Stimulated activated CD8-positive, alpha-beta memory T cell treated with anti-CD3 and anti-CD28 coated beads, Interleukin-15, amount 100 ng/mL, for 1 hour (primary cell): Measurements from ENCODE around the gene OSMR.
A peak's percentile ranks its signal among the peaks of the same experiment; 100 is the strongest.

Experiments used
- DNase-seq: peaks from one replicate; pipeline ENCODE4 v3.0.0-alpha.2; 2020; ENCODE audit warnings: low read depth

OSMR gene

DNA sequence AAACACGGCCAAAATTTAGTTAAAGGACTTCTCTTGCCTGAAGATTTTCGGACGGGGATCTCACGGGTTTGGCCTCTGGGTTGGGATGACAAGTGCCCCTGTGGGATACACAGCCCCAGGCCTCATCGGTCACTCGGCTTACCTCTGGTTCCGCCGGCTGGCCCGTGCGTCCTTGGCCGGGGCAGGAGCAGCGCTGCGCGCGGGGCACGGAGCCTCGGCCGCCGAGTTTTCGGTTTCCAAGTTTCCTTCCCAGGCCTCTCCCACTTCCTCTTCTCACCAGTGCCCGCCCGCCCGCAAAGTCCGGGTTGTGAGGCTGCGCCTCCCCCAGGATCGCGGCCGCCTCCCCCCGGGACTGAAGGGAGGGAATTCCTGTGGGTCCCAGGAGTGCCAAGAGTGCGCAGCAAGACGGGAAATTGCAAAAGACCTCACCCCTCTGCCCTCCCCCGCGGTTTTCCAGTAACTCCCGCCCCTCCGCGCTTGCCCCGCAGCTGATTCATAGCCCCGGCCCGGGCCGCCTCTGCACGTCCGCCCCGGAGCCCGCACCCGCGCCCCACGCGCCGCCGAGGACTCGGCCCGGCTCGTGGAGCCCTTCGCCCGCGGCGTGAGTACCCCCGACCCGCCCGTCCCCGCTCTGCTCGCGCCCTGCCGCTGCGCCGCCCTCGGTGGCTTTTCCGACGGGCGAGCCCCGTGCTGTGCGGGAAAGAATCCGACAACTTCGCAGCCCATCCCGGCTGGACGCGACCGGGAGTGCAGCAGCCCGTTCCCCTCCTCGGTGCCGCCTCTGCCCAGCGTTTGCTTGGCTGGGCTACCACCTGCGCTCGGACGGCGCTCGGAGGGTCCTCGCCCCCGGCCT lies at the start of gene OSMR:
Gene OSMR (plus strand): TSS at position 487 of the 853 bp plus-strand sequence. CDS start 23,033 bp downstream, outside the sequence.
- no peak for DNase-seq

DNA sequence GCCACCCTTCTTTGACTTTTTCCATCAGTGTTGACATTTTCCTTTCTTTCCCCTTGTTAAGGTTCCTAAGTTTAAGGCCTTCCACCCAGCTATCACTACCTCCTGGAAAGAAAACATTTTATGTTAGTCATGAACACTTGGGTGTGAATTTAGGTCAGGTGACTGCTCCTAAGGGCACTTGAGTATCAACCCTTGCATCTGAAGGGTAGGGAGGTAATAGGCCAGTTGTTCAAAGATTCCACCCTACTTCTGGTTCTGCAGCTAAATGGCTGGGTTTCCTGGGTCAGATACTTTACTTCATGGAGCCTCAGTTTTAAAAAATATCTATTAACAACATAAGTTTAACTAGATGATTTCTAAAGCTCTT lies 49.1 kb upstream of the OSMR start:
- no peak for DNase-seq

DNA sequence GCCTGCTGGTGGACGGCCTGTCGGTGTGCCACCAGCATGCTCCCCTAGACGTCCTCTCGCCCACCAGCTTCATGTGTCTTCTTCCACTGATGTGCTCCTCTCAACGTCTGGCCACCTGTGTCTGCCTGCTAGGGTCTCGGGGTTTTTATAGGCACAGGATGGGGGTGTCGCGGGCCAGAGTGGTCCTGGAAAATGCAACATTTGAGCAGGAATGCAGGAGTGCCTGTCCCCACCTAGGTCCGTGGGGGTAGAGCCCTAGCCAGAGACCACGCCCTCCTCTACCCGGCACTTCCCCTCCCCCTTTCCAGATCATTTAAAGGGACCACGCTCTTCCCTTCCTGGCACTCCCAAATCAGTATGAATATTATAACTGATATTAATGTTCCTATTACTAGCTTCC lies 48.0 kb upstream of the OSMR start:
- no peak for DNase-seq

DNA sequence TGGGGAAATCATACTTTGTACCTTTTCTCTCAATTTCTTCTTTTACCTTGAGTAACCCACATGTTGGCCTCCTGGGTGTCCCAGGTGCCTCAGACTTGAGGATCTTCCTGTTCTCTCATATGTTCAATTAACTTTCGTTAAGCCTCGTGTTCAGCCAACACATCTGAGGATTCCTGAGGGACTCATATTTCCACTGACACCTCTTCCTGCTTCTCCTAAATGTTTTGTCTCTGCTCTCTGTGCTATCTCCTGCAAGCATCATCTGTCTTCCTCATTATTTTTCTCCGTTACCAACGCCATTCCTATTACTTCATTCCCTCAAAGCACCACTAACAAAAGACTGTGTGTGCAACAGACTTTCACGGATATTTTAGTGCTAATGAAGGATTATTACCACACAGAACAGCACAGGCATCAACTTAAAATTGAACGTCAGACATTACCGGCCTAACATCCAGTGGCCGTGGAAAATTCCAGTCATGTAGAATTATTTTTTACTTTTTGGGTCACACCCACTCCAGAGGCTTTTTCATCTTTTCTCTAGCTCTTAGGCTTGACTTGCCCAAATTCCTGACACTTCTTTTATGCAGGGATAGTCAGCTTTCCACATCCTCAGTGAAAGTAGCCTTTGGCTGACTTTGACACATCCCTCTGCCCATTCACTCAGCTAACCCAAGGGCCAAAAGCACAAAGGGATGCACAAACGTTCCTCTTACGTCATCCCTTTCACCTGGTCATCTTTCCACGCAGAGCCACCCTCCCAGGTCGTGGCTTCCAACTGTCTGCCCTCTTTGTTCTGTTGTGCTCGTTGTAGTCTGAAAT lies 46.0 kb upstream of the OSMR start:
- no peak for DNase-seq

- DNase-seq: no peak
Observed at GRCh38 chr5:38800515-38800914, 45.3 kb upstream of the OSMR start.

GRCh38 chr5:38802125-38802524 lies 43.7 kb upstream of the OSMR start:
- DNase-seq: no peak

- no peak for DNase-seq
Observed at GRCh38 chr5:38803246-38803645, 42.6 kb upstream of the OSMR start.

- DNase-seq: no peak
Observed at GRCh38 chr5:38806775-38807258, 39.0 kb upstream of the OSMR start.

GRCh38 chr5:38807570-38808483 lies 38.0 kb upstream of the OSMR start:
- DNase-seq: no peak

- DNase-seq: no peak
Observed at GRCh38 chr5:38808666-38809343, 37.0 kb upstream of the OSMR start.

DNA sequence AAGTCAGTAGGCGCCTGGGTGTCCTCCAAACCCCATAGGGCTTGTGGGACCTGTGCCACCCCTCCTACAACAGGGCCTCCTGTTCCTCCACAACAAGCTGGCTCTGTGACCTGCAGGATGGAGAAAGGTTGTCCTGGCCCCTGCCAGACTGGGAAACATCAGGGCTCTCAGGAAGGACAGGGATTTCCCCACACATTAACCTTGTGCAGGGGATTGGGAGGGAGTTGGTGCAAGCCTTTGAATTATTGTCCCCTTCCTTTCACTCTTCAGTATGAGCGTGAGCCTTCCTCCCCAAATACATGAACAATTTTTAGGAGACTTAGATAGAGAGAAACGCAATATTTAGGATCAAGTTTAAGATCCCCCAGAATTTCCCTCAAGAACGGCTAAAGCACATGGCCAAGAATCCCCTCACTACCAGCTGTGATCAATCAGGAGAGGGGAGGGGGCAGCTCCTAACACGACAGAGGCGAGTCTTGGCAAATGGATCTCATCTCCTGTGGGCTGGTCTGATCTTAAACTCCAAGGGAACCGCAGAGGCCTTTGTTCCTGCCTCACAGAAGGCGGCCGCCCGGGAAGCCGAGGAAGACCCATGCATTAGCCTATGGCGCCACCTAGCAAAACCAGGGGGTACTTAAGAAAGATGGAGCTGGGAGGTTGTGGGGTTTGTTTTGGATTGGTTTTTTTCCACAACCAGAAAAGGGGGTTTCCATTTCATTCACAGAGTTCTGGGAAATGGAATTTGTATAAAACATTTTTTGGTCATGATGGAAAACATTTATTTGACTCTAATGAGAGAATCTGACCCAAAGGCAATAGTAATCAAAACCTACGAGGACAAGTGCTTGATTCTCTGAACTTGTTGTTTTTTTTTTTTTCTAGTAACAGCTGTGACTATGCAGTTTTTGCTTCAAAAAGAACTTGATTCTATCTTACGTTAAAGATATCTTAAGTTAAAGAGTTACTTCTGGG lies 36.1 kb upstream of the OSMR start:
- DNase-seq: peak; percentile 2

GRCh38 chr5:38814879-38815278 lies 30.9 kb upstream of the OSMR start:
- no peak for DNase-seq

DNA sequence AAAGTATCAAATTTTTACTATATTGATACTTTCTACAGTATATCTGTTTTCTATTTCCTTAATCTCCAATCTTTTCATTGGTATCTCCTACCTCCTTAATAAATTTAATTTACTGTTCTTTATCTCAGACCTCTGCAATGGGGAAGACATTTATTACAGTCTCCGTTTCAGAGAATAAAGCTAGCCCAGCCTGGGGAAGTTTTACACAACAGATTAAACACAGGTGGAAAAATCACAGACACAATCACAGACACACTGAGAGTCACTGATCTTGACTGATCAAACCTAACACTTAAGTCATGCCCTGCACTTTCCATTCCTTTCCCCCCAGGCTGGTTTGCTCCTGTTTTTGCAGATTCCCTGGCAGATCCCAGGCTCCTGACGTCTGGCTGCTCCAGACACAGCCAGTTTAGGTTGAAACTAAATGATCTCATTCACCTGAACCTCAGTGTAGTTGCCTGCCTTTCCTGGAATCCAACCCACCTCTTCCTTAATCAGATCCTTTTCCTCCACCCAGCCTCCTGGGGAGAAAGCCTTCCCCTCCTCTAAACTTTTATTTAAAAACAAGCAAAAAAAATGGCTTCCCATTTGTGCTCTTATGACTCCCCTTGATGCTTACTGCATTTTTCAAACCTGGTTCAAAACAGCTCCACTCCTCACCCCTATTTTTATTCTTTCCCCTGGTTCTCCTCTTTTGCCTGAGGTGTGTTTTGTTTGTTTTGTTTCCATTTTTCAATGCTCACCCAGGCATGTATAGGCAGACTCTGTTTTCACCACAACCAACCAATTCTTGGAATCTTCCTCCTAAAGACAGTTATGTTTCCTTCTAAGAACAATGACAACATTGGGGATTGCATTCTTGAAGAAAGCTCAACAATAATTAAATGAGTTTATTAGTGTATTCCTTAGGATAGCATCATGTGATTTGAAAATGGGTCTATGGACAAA lies 29.5 kb upstream of the OSMR start:
- DNase-seq: no peak

DNA sequence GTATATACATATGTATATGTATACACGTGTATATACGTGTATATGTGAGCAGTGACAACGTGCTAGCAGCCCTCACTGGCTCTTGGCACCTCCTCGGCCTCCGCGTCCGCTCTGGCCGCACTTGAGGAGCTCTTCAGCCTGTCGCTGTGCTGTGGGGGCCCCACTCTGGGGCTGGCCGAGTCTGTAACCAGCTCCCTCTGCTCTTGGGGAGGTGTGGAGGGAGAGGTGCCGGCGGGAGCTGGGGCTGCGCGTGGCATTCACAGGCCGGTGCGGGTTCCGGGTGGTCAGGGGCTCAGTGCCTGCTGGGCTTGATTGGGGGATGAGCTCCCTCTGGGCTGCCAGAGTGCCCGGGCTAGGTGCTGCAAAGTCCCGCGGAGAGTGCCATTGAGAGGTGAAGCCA lies 24.1 kb upstream of the OSMR start:
- no peak for DNase-seq

- no peak for DNase-seq
Observed at GRCh38 chr5:38823503-38823902, 22.3 kb upstream of the OSMR start.

DNA sequence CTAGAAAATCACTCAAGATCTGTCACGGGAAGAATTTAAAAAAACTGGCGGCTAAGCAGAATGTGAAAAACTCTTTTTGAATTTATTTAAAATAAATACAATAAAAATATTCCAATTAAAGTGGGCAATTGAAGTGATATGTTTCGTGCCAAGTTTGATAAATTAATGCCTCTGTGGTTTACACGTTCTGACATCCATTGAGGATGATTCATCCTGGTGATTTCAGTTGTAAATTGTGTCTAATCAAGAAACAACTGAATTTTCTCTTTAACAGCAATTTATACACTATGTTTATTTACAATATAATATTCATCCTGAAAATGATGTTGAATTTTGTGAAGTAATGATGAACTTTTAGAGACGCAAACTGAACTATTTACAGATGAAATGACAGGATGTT lies 21.0 kb upstream of the OSMR start:
- DNase-seq: no peak

- no peak for DNase-seq
Observed at GRCh38 chr5:38825494-38825893, 20.3 kb upstream of the OSMR start.

- DNase-seq: no peak
Observed at GRCh38 chr5:38827525-38827924, 18.3 kb upstream of the OSMR start.

GRCh38 chr5:38830521-38831051 lies 15.2 kb upstream of the OSMR start:
- no peak for DNase-seq
